ENCODE data around the gene SERPINA3.

DNA sequence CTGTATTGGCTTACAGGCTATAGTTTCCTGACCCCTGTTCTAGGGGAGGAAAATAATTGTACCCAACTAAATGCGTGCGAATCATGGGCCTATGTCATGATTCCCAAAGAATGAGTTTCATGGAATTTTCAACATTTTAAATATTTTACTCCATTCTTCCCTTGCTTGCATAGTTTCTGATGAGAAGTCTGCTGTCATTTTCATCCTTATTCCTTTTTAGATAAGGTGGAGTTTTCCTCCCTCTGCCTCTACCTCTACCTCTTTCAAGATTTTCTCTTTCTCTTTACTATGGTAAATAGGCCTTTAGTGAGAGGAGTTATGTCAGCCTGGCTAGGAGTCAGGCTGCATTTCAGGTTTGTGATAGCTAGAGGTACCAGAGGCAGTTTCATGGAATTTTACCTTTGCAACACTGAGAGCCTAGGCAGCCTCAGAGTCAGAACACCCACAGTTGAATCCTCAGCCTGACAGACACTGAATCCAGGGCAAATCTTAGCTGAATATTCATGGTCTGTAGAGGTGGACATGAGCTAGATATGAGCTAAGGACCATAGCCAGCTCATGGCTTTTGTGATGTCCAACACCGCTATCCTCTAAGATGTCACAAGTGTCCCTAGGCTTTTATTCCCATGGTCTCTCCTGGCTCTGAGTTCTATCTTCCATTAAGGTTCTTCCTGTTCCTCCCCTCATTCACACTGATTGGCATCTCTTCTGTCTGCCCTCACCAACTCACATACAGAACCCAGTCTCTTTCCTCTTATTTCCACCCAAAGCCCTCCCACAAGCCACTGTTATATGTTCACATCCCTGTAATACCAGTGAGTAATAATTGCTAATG is 6.0 kb downstream of the SERPINA3 start:
- TF ChIP-seq, protein P1, sequence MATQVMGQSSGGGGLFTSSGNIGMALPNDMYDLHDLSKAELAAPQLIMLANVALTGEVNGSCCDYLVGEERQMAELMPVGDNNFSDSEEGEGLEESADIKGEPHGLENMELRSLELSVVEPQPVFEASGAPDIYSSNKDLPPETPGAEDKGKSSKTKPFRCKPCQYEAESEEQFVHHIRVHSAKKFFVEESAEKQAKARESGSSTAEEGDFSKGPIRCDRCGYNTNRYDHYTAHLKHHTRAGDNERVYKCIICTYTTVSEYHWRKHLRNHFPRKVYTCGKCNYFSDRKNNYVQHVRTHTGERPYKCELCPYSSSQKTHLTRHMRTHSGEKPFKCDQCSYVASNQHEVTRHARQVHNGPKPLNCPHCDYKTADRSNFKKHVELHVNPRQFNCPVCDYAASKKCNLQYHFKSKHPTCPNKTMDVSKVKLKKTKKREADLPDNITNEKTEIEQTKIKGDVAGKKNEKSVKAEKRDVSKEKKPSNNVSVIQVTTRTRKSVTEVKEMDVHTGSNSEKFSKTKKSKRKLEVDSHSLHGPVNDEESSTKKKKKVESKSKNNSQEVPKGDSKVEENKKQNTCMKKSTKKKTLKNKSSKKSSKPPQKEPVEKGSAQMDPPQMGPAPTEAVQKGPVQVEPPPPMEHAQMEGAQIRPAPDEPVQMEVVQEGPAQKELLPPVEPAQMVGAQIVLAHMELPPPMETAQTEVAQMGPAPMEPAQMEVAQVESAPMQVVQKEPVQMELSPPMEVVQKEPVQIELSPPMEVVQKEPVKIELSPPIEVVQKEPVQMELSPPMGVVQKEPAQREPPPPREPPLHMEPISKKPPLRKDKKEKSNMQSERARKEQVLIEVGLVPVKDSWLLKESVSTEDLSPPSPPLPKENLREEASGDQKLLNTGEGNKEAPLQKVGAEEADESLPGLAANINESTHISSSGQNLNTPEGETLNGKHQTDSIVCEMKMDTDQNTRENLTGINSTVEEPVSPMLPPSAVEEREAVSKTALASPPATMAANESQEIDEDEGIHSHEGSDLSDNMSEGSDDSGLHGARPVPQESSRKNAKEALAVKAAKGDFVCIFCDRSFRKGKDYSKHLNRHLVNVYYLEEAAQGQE (IDR thresholded peaks at IDR 0.05; ENCODE audit: insufficient read depth in 1 of 2, low read depth in 2 of 2, low read length in 2 of 2), result no peak
- TF ChIP-seq POLR2AphosphoS5 (IDR thresholded peaks at IDR 0.05; ENCODE audit: low read depth, low read length) (no peak), TAF1 (IDR thresholded peaks at IDR 0.05; ENCODE audit: borderline replicate concordance, insufficient read depth, low read length) (no peak), FOXP2 (optimal IDR thresholded peaks at IDR 0.05; ENCODE audit: borderline replicate concordance, extremely low read depth, extremely low read length, insufficient read depth) (no peak)
